B cell (primary cell): Measurements from ENCODE around the gene AGAP9. TPM values are rescaled to one million over a fixed set of nuclear protein-coding genes. Genes with fewer than 3 reads are reported as not detected.

Source experiments
- ATAC-seq: fragments of 200-7000 bp; cut with Tn5 transposase; one replicate; pipeline ENCODE4 v1.10.0; 2021; ENCODE audit warnings: low read depth, mild to moderate bottlenecking, moderate number of reproducible peaks, moderate library complexity
- CTCF ChIA-PET: fragments of 350-600 bp; sonication (Branson Sonifier 250); formaldehyde crosslinking; loops from one replicate; lab custom pipeline; 2021; ENCODE audit warnings: antibody characterized with exemption, inconsistent platforms; lab: Charles Lee
- POLR2A ChIA-PET: fragments of 350-600 bp; sonication (Branson Sonifier 250); formaldehyde crosslinking; loops from one replicate; lab custom pipeline; 2021; ENCODE audit warnings: antibody characterized with exemption; lab: Charles Lee
- DNase-seq: peaks from one replicate; pipeline ENCODE4 v3.0.0; 2013
- H2AFZ ChIP-seq: 2 replicates; pipeline ENCODE4 v1.6.1; 2012; ENCODE audit warnings: mild to moderate bottlenecking, low read depth, low read length; ENCODE audit not compliant: insufficient read depth, poor library complexity, severe bottlenecking
- H3K27ac ChIP-seq, 2 donors: 1 replicate in 1 of 2; 2 replicates in 1 of 2; pipeline ENCODE4 v1.5.1; 2012 to 2013; ENCODE audit warnings: low read length in 2 of 2, mild to moderate bottlenecking in 2 of 2, moderate library complexity in 1 of 2
- H3K27me3 ChIP-seq, 4 experiments: fragments of 200-600 bp in 1 of 4; sonication (generic) in 1 of 4; replicated peaks in 1 of 4; 1 replicate in 2 of 4; 2 replicates in 2 of 4; pipeline versions ENCODE4 v1.6.1 to v1.7.0; 2013 to 2016; ENCODE audit warnings: low read length in 3 of 4, mild to moderate bottlenecking in 2 of 4, mixed read lengths in 1 of 4, moderate library complexity in 1 of 4; ENCODE audit not compliant: insufficient read depth in 4 of 4, control insufficient read depth in 3 of 4; ENCODE audit errors: control extremely low read depth in 1 of 4
- H3K36me3 ChIP-seq, 2 experiments: replicated peaks in 1 of 2; 1 replicate in 1 of 2; 2 replicates in 1 of 2; pipeline versions ENCODE4 v1.6.1 to v1.7.1; 2013; ENCODE audit warnings: low read length in 1 of 2; ENCODE audit not compliant: insufficient read depth in 2 of 2, control insufficient read depth in 1 of 2; ENCODE audit errors: control extremely low read depth in 1 of 2, extremely low read depth in 1 of 2
- H3K4me1 ChIP-seq, 2 donors: fragments of 200-600 bp in 1 of 2; sonication (generic) in 1 of 2; 1 replicate in 1 of 2; 2 replicates in 1 of 2; pipeline versions ENCODE4 v1.5.1 to v1.6.1; 2013 to 2017; ENCODE audit warnings: low read length in 2 of 2; ENCODE audit not compliant: control insufficient read depth in 2 of 2, insufficient read depth in 2 of 2
- H3K4me2 ChIP-seq: replicated peaks from 2 replicates; pipeline ENCODE3; 2012; ENCODE audit warnings: mild to moderate bottlenecking, low read depth, low read length; ENCODE audit not compliant: poor library complexity, severe bottlenecking
- H3K4me3 ChIP-seq, 5 experiments: fragments of 200-600 bp in 1 of 5; sonication (generic) in 1 of 5; 1 replicate in 3 of 5; 2 replicates in 2 of 5; pipeline versions ENCODE4 v1.5.1 to v1.7.0; 2011 to 2016; ENCODE audit warnings: low read length in 4 of 5, mild to moderate bottlenecking in 4 of 5, low read depth in 2 of 5, control low read depth in 1 of 5, moderate library complexity in 1 of 5; ENCODE audit not compliant: insufficient read depth in 1 of 5; ENCODE audit errors: control extremely low read depth in 1 of 5, extremely low read depth in 1 of 5
- H3K79me2 ChIP-seq: fragments of 200-600 bp; sonication (generic); one replicate; pipeline ENCODE4 v1.6.0; 2016; ENCODE audit warnings: low read length; ENCODE audit not compliant: control insufficient read depth, insufficient read depth
- H3K9ac ChIP-seq: fragments of 200-600 bp; sonication (generic); 2 replicates; pipeline ENCODE4 v1.6.1; 2017; ENCODE audit warnings: mild to moderate bottlenecking, low read length, moderate library complexity
- H3K9me3 ChIP-seq, 3 donors: one replicate each; pipeline versions ENCODE4 v1.6.1 to v1.7.1; 2013; ENCODE audit warnings: low read length in 2 of 3; ENCODE audit not compliant: control insufficient read depth in 2 of 3, insufficient read depth in 1 of 3; ENCODE audit errors: control extremely low read depth in 1 of 3
- H4K20me1 ChIP-seq: 2 replicates; pipeline ENCODE4 v1.6.0; 2012; ENCODE audit warnings: mild to moderate bottlenecking, low read length; ENCODE audit not compliant: insufficient read depth, control insufficient read depth, poor library complexity, severe bottlenecking
- H3K27ac Mint-ChIP-seq: one replicate; pipeline ENCODE4 v1.8.0; 2021; ENCODE audit warnings: mixed read lengths
- H3K27me3 Mint-ChIP-seq: one replicate; pipeline ENCODE4 v1.8.0; 2021; ENCODE audit warnings: mixed read lengths
- H3K4me1 Mint-ChIP-seq: one replicate; pipeline ENCODE4 v1.8.0; 2021; ENCODE audit warnings: mixed read lengths
- H3K4me3 Mint-ChIP-seq: one replicate; pipeline ENCODE4 v1.8.0; 2021; ENCODE audit warnings: mixed read lengths
- H3K9me3 Mint-ChIP-seq: one replicate; pipeline ENCODE4 v1.8.0; 2022; ENCODE audit warnings: mixed read lengths; ENCODE audit not compliant: insufficient read depth
- EZH2 ChIP-seq: IDR thresholded peaks from 2 replicates; pipeline ENCODE4 v1.6.1; 2012; ENCODE audit warnings: borderline replicate concordance, low read depth, mild to moderate bottlenecking, moderate library complexity, low read length; ENCODE audit not compliant: insufficient read depth, poor library complexity, severe bottlenecking
- WGBS: methylation state at CpG from one replicate; pipeline ENCODE4 v1.1.5; 2013; ENCODE audit warnings: missing lambda C conversion rate; ENCODE audit not compliant: insufficient coverage; 5-methylcytosine and 5-hydroxymethylcytosine counted together
- intact Hi-C: fragments of 100-400 bp; cut with micrococcal nuclease; formaldehyde crosslinking; loops from one replicate; pipeline ENCODE4 v1.10.0; 2022
- polyA plus RNA-seq: library from polyadenylated mRNA; depleted of rRNA; stranded (reverse); fragments of >200 nt; gene quantifications from 2 replicates; pipeline ENCODE4 v1.2.3, GENCODE V29; 2012
- total RNA-seq, 2 donors: library from RNA; stranded (reverse); fragments of 120-200 nt in 1 of 2; gene quantifications; 1 replicate in 1 of 2; 2 replicates in 1 of 2; pipeline versions ENCODE4 v1.2.3 to v1.2.4, GENCODE V29; 2013 to 2022
- TF ChIP-seq, protein P1 (sequence below): fragments of 200-600 bp; IDR thresholded peaks from one replicate; pipeline ENCODE4 v1.8.0; 2022; ENCODE audit warnings: antibody characterized with exemption, mild to moderate bottlenecking

AGAP9 gene
- total and polyA plus RNA-seq, 2 donors (not counting 1 experiment from before 2014, with no cell fraction given), result 6.7 to 16.8 TPM

- intact Hi-C loops, result no loop called here
Measured at GRCh38 chr10:47457826-47458225, 65.6 kb downstream of the AGAP9 start.

DNA sequence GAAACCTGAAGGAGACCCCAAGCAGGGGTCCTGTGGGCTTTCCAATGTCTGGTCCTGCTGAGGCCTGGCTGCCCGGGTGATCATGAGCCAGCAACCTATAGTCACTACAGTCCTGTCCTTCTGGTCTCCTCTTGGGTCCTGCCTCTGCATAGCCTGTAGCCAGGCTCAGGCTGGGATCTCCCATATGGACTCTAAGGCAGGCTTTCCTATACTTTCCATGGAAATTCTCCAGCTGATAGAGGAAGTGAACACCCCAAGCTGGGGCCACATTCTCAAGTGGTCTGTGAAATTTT lies 66.0 kb downstream of the AGAP9 start:
- no peak overlapping the region for H3K27ac ChIP-seq
- Mint-ChIP-seq H3K27ac (no peak overlapping the region), H3K4me3 (no peak overlapping the region), H3K9me3 (no peaks in the 10 kb centered on the region), H3K27me3 (peaks cover 17% of the 10 kb centered on the region), H3K4me1 (no peaks in the 10 kb centered on the region)
- no peak overlapping the region for H3K9ac ChIP-seq
- H3K27me3 ChIP-seq, result peaks cover 0 to 3% (median 0%) of the 10 kb centered on the region in 4 experiments
- TF ChIP-seq, protein P1, sequence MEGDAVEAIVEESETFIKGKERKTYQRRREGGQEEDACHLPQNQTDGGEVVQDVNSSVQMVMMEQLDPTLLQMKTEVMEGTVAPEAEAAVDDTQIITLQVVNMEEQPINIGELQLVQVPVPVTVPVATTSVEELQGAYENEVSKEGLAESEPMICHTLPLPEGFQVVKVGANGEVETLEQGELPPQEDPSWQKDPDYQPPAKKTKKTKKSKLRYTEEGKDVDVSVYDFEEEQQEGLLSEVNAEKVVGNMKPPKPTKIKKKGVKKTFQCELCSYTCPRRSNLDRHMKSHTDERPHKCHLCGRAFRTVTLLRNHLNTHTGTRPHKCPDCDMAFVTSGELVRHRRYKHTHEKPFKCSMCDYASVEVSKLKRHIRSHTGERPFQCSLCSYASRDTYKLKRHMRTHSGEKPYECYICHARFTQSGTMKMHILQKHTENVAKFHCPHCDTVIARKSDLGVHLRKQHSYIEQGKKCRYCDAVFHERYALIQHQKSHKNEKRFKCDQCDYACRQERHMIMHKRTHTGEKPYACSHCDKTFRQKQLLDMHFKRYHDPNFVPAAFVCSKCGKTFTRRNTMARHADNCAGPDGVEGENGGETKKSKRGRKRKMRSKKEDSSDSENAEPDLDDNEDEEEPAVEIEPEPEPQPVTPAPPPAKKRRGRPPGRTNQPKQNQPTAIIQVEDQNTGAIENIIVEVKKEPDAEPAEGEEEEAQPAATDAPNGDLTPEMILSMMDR, result no peak
- no peak for TF ChIP-seq EZH2
- ATAC-seq (no peak), DNase-seq (no peak)
- POLR2A ChIA-PET, result no interaction called here
- H3K36me3 ChIP-seq, result no peaks in the 10 kb centered on the region
- CTCF ChIA-PET, result no interaction called here
- no peaks in the 10 kb centered on the region for H3K9me3 ChIP-seq
- H3K4me2 ChIP-seq, result no peak overlapping the region
- H2AFZ ChIP-seq, result no peak overlapping the region
- no peak overlapping the region for H3K4me3 ChIP-seq
- H3K4me1 ChIP-seq, result no peaks in the 10 kb centered on the region
- 100% methylated on average over 1 of the region's 1 CpG for WGBS
- H3K79me2 ChIP-seq, result no peaks in the 10 kb centered on the region
- H4K20me1 ChIP-seq, result no peaks in the 10 kb centered on the region
- intact Hi-C loops, result no loop called here

More at GRCh38 chr10:47457826-47458225, 65.6 kb downstream of the AGAP9 start:
- H3K27me3 Mint-ChIP-seq, result peaks cover 17% of the 10 kb centered on the region
- ChIA-PET CTCF (no interaction called here), POLR2A (no interaction called here)
- H4K20me1 ChIP-seq, result no peaks in the 10 kb centered on the region
- TF ChIP-seq, protein P1, result no peak
- no peak for TF ChIP-seq EZH2
- 57% methylated on average over 1 of the region's 1 CpG for WGBS
- H3K4me2 ChIP-seq, result no peak overlapping the region
- no peak overlapping the region for H3K27ac Mint-ChIP-seq
- no peak overlapping the region for H3K4me3 Mint-ChIP-seq
- H2AFZ ChIP-seq, result no peak overlapping the region
- H3K4me1 Mint-ChIP-seq, result no peaks in the 10 kb centered on the region
- ATAC-seq (no peak), DNase-seq (no peak)
- no peaks in the 10 kb centered on the region for H3K9me3 Mint-ChIP-seq
- no peak overlapping the region for H3K4me3 ChIP-seq
- H3K36me3 ChIP-seq, result no peaks in the 10 kb centered on the region
- H3K27ac ChIP-seq, result no peak overlapping the region
- peaks cover 0 to 3% (median 0%) of the 10 kb centered on the region in 4 experiments for H3K27me3 ChIP-seq
- no peaks in the 10 kb centered on the region for H3K9me3 ChIP-seq
- no peak overlapping the region for H3K9ac ChIP-seq
- H3K79me2 ChIP-seq, result no peaks in the 10 kb centered on the region
- no peaks in the 10 kb centered on the region for H3K4me1 ChIP-seq
